A204.1 (cell line): Measurements from ENCODE around the gene UBN2.
"Not testable (repeated sequence)": the region's sequence is repeated elsewhere in the genome, so short reads cannot be mapped to it uniquely, and the experiment has no call there.

ENCODE experiments used
- FAIRE-seq: peaks from 2 replicates; lab custom pipeline; 2012; peaks lifted over from hg19 to GRCh38; lab: Jason Lieb, UNC

UBN2 gene

DNA sequence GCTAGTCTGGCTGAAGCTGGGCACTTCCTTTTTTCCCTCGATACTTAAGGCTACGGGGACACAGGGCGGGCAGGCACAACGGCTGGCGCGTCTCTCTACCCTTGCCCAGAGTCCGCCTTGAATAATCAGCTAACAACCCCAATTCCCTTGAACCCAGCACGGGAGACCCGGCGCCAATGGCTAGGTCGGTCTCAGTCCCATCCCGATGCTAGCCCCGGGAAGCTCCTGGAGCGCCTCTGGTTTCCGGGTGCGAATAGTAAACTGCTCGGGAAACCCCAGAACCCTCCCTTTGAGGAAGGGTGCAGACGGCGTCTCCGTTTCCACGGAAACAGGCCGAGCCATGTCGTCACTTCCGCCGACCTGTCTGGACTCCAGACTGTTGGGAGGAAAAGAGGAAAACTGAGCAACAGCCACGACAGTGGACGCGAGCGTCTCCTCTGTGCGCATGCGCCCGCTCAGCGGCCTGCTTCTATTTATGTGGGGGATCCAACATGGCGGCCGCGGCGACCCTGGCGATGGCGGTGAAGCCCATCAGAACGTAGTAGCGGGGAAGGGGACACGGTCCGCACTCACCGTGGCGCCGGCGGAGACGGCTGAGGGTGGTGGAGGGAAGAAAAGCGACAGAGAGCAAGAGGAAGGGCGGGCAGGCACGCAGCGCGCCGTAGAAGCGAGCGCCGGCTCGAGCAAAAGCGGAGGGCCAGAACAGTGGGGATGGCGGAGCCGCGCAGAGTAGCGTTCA lies at the start of gene UBN2:
Gene UBN2 (plus strand): TSS at position 464 of the 739 bp plus-strand sequence. CDS start 248 bp downstream, at position 712.
- peak; percentile 97 for FAIRE-seq

DNA sequence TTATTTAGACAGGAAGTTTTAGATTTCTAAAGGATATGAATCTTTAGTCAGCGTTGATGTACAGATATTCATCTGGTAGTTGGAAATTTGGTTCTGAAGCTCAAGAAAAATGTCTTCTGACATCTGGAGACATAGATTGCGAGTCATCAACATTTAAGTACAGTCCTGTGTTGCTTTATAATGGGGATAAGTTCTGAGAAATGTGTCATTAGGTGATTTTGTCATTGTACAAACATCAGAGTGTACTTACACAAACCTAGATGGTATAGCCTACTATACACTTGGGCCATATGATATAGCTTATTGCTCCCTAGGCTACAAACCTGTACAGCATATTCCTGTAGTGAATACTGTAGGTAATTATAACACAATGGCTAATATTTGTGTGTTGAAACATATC lies 49.6 kb upstream of the UBN2 start:
- no peak for FAIRE-seq

DNA sequence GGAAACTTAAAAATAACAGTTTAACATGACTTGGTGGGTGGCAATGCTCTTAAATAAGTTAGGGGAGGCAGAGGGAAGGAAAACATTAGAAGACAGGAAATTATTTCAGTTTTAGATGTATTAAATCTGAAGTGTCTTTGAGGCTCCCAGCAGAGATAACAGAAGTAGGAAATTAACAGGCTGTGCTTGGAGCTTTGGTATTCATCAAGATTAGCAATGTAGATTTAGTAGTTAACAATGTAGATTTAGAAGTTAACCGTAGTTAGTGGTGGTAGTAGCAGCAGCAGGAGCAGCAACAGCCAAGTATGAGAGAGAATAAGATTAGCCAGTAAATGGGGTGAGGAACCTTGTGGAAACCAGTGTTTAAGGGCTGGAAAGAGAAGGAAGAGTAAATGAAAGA lies 48.7 kb upstream of the UBN2 start:
- FAIRE-seq = no peak

DNA sequence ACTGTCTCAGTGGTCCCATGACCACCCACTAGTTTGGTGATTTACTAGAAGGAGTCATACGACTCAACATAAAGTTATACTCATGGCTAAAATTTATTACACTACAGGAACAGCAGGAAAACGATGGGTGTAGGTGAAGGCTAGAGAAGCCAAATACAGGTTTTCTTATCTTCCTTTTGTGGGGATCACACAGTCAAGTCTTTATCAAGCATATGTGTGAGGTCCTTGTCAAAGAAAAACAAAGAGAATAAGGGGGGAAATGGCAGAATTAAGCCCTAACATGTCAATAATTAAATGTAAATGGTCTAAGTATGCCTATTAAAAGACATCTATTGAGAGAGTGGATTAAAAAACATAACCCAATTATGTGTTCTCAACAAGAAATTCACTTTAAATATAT lies 47.8 kb upstream of the UBN2 start:
- no peak for FAIRE-seq

DNA sequence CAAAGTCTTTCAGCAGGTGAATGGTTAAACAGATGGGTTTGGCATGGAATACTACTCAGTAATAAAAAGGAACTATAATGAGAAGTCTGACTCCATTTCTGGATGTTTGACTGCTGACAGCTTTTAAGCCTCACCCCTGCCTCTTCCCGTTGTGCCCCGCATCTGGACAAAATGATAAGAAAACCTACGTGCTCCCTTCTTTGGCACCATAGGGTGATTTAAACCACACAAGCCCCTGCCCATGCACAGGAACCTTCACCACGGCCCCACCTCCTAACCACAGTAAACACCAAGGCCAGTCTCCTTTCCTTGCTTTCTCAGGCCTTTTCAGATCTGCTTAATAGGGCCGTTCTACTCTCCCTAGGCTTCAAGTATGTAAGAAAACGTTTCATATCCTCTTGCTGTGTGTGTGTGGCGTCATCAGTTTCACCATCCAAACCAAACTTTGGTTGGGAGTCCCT lies 47.1 kb upstream of the UBN2 start:
- FAIRE-seq = no peak

DNA sequence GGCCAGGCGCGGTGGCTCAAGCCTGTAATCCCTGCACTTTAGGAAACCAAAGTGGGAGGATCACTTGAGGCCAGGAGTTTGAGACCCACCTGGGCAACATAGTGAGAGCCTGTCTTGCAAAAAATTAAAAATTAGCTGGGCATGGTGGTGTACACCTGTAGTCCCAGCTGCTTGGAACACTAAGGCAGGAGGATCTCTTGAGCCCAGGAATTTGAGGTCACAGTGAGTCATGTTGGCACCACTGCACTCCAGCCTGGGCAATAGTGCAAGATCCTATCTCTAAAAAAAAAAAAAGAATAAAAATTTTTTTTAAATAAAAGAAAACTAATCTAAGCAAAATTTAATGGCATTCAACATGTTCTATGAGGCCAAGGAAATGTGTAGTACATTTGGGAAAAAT lies 44.9 kb upstream of the UBN2 start:
- FAIRE-seq = no peak

DNA sequence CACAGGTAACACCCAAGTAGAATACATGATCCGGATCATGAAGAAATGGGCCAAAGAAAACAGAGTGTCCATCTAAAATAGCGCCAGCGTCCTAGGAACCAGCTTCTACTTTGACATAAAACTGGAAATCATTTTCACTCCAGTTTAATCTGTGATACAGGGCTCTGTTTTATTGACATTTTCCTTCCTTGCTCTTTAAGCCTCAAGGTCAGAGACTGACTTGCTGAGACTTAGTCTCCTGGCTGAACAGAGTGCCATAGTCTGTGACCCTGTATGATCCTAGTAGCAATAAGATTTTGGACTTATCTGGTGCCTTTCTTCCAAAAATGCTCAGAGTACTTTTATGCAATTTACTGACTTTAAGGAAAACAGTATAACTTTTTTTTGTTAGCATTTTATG lies 41.7 kb upstream of the UBN2 start:
- no peak for FAIRE-seq

DNA sequence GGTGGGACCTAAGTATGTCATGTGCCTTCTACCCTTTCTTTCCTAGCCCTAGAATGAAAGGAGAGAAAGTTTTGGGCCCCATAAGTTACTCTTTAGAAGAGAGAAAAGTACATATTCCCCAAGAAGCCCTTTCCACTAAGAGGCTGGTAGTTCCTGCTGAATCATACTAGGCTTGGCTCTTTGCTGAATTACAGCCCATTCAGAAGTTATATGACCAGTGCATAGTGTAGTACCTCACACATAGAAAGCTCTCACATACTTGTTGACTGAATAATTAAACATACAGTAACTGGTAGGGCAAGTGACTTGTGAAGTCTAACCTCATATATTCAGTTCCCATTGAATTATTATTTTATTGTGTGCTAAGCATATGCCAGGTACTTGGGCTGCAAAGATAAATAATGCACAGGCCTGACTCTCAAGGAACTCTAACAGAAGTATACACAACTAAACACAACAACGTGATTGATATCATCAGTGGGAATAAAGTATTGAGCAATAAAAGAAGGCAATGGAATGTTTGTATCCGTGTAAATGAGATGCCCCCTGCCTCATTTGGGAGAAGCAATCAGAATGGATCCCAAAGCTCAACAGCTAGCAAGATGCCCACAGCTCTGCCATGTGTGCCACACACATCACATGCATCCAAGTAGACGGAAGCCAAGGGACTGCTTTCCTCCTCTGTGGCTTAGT lies 38.9 kb upstream of the UBN2 start:
- FAIRE-seq = no peak

DNA sequence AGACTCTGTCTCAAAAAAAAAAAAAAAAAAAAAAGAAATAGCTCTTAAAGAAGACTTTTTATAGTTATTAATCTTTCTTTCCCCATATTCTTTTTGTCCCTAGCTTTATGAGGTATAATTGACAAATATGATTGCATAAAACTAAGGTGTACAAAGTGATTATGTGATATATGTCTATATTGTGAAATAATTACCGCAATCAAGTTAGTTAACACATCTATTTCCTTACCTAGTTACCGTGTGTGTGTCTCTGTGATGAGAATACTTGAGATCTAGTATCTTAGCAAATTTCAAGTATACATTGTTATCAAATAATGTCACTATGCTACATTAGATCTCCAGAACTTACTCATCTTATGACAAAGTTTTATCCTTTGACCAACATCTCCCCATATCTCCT lies 30.7 kb upstream of the UBN2 start:
- no peak for FAIRE-seq

DNA sequence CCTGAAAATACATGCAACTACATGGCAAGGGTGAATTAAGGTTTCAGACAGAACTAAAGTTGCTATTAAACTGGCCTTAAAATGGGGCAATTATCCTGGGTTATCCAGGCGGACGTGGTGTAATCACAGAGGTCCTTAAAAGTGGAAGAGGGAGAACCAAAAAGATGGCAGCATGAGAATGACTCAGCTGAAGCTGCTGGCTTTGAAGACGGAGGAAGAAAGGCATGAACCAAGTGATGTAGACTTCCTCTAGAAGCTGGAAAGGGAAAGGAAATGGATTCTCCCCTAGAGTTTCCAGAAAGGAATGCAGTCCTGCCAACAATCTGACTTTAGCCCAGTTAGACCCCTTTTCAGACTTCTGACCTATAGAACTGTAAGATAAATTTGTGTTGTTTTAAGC lies 27.0 kb upstream of the UBN2 start:
- no peak for FAIRE-seq

DNA sequence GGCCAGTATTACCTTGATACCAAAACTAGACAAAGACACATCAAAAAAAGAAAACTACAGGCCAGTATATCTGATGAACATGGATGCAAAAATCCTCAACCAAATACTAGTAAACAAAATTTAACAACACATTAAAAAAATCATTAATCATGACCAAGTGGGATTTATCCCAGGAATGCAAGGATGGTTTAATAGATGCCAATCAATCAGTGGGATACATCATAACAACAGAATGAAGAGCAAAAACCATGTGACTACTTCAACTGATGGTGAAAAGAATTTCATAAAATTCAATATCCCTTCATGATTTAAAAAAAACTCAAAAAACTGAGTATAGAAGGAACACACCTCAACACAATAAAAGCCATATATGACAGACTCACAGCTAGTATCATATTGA lies 25.2 kb upstream of the UBN2 start:
- FAIRE-seq = peak; percentile 40

DNA sequence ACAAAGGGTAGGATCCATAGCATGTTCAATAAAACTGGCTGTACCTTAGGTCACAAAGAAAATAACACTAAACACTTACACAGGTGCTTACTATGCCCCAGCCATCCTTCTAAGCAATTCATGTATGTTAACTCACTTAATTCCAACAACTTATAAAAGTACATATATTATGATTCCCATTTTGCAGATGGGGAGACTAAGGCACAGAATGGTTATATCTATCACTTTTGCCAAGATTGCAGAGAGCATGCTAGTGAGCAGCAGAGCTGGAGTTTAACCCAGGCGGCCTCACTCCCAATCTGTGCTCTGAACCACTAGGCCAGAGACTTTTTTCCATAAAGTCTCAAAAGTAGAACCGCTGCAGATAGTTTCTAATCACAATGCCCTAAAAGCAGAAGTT lies 18.9 kb upstream of the UBN2 start:
- no peak for FAIRE-seq

DNA sequence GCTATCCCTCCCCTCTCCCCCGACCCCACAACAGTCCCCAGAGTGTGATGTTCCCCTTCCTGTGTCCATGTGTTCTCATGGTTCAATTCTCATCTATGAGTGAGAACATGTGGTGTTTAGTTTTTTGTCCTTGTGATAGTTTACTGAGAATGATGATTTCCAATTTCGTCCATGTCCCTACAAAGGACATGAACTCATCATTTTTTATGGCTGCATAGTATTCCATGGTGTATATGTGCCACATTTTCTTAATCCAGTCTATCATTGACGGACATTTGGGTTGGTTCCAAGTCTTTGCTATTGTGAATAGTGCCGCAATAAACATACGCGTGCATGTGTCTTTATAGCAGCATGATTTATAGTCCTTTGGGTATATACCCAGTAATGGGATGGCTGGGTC lies 17.5 kb upstream of the UBN2 start:
- not testable (repeated sequence) for FAIRE-seq

DNA sequence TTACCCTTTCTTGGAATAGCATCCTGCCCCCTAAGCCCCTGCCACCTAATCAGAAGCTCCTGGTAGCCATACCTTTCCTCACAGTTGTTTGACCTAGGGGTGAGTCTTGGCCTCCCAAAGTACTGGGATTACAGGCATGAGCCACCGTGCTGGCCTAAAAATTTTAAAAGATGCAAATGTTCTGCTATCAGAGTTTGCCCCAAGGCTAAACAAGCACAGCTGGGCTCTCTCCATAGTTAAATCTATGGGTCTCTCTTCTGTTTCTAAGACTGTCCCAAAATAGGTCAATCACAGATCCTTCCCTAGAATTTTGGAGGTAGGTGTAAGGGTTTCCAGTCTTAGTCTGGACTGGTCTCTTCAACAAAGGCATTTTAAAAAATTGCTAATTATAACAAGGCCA lies 12.9 kb upstream of the UBN2 start:
- no peak for FAIRE-seq

DNA sequence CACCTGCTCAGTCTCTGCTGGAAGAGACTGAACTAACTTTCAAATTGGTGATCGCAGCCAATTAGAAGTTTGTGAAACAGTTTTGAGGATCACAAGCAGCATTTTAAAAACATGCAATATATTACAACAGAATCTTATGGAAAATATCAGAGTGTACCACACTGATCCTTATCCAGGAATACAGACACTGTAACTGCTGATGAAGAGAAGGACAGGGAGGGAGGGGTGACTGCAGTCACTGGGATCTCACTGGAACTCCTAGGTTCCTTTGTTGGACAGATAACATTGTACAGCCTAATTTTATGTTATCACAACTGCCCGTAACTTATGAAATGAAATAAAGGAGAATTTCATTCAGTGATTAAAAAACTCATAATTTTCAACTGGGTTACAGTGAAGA lies 6.8 kb upstream of the UBN2 start:
- no peak for FAIRE-seq

DNA sequence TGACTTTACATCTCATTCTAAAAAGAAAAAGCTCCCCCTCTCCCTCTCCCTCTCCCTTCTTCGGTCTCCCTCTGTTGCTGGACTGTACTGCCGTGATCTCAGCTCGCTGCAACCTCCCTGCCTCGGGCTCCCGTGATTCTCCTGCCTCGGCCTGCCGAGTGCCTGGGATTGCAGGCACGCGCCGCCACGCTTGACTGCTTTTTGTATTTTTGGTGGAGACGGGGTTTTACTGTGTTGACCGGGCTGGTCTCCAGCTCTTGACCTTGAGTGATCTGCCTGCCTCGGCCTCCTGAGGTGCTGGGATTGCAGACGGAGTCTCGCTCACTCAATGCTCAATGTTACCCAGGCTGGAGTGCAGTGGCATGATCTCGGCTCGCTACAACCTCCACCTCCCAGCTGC lies 6.2 kb upstream of the UBN2 start:
- not testable (repeated sequence) for FAIRE-seq

DNA sequence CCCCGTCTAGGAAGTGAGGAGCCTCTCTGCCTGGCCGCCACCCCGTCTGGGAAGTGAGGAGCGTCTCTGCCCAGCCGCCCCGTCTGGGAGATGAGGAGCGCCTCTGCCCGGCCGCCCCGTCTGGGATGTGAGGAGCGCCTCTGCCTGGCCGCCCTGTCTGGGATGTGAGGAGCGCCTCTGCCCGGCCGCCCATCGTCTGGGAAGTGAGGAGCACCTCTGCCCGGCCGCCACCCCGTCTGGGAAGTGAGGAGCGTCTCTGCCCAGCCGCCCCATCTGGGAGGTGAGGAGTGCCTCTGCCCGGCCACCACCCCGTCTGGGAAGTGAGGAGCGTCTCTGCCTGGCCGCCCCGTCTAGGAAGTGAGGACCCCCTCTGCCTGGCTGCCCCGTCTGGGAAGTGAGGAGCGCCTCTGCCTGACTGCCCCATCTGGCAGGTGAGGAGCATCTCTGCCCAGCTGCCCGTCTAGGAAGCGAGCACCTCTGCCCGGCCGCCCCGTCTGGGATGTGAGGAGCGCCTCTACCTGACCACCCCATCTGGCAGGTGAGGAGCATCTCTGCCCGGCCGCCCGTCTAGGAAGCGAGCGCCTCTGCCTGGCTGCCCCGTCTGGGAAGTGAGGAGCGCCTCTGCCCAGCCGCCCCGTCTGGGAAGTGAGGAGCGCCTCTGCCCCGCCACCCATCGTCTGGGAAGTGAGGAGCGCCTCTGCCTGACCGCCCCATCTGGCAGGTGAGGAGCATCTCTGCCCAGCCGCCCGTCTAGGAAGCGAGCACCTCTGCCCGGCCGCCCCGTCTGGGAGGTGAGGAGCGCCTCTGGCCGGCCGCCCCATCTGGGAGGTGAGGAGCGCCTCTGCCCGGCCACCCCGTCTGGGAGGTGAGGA lies 5.5 kb upstream of the UBN2 start:
- not testable (repeated sequence) for FAIRE-seq

DNA sequence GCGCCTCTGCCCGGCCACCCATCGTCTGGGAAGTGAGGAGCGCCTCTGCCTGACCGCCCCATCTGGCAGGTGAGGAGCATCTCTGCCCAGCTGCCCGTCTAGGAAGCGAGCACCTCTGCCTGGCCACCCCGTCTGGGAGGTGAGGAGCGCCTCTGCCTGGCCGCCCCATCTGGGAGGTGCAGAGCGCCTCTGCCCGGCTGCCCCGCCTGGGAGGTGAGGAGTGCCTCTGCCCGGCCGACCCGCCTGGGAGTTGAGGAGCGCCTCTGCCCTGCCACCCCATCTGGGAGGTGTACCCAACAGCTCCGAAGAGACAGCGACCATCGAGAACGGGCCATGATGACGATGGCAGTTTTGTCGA lies 4.9 kb upstream of the UBN2 start:
- not testable (repeated sequence) for FAIRE-seq

DNA sequence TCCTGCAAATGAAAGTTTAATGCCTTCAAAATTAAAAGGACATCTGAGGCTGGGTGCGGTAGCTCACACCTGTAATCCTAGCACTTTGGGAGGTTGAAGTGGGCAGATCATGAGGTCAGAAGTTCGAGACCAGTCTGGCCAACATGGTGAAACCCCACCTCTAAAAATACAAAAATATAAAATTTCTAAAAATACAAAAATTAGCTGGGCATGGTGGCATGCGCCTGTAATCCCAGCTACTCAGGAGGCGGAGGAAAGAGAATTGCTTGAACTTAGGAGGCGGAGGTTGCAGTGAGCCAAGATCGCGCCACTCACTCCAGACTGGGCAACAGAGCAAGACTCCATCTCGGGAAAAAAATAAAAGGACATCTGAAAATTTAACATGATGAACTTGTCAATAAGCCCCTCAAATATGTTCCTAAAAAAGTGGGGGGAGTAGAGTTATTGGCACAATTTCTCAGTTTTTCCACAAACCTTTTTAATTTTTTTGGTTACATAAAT lies 4.0 kb upstream of the UBN2 start:
- FAIRE-seq = not testable (repeated sequence)

DNA sequence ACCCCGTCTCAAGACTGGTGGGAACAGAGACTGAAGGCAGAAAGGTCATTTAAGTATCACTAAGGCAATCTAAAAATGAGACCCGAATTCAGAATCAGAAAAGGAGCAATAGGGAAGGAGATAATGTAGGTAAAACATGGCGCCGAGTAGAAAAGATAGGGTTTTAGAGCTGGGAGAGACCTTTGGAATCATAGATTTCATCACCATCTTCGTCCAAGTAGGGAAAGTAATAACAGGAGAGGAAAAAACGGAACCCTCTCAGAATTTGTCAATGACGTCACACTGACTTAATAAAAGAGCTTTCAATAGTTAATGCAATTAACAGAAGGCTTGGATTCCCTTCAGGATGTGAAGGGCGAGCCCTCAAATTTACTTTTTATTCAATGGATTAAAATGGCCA lies 1.0 kb upstream of the UBN2 start:
- FAIRE-seq = no peak

DNA sequence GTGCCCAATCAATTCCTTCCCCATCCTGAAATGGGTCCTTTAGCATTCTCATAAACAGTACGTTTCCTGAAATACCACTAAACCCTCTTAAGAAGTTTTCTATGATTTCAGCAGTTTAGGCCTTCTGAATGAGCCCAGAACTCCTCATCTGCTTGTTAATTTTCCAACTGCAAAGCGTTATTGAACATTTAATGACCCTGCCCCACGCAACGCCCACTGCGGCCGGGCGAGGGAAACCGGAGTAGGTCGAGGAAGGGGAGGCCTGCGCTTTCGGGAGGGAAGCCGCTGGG lies 608 bp upstream of the UBN2 start:
- FAIRE-seq = no peak

DNA sequence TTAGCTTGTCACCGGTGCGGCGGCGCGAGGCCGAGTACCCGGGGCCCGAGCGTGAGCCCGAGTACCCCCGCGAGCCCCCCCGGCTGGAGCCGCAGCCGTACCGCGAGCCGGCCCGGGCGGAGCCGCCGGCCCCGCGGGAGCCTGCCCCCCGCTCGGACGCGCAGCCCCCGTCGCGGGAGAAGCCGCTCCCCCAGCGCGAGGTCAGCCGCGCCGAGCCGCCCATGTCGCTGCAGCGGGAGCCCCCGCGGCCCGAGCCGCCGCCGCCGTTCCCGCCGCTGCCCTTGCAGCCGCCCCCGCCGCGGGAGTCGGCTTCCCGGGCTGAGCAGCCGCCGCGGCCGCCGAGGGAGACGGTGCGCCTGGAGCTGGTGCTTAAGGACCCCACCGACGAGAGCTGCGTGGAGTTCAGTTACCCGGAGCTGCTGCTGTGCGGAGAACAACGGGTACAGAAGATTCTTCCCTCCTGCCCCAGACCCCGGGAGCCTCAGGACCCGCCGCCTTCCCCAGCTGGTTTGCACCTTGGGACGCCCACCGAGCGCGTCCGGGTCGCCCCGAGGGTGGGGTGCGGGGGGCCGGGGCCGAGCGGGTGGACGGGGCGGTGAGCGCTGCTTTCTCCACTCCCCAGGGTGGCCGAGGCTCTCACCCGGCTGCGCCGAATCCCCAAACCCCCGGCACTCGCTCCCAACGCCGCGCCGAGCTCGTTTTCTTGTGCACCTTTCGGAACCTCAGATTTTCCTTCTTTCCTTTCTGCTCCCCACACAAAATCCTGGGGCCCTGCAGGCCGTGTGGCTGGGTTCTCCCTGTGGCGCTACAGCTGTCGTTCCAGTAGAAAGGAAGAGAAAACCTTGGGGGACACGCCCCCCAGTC lies 708 bp downstream of the UBN2 start:
- FAIRE-seq = no peak
